ENCODE results near the gene FAM83D. TPM values are rescaled to one million over a fixed set of nuclear protein-coding genes. Genes with fewer than 3 reads are reported as not detected.

Gene FAM83D
- total and polyA plus RNA-seq, 8 donors: 0.06 to 0.38 (median 0.22) TPM; not detected in 1

DNA sequence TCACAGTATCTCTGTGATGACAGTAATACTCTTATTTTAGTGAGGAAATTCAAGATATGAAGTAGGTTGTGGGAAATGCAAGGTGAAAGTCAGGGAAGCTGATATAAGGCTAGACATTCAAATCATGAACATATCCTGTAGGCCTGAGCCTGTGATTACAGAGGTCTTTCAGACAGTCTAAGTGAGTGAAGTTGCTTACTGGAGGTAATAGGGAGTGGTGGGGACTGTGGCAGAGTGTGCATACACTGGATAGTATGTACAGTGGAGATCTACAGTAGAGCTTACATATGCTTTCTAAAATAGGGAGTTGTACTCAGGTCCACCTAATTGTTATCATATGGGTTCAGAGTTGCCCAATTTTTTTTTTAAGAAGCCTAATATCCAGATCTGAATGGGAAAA lies 39.0 kb downstream of the FAM83D start:
- Histone ChIP-seq H3K36me3 (peaks cover 0 to 12% (median 4%) of the 10 kb centered on the region in 3 donors), H3K9me3 (no peaks in the 10 kb centered on the region), H3K4me1 (peaks cover 0 to 9% (median 7%) of the 10 kb centered on the region in 3 donors), H3K4me3 (no peak overlapping the region), H3K27ac (no peak overlapping the region), H3K27me3 (no peaks in the 10 kb centered on the region)
- ATAC-seq (no peak), FAIRE-seq (no peak), DNase-seq (no peak)
- intact Hi-C loops (cut with DNase I): no loop called here
- TF ChIP-seq CTCF (IDR thresholded peaks at IDR 0.05): no peak

DNA sequence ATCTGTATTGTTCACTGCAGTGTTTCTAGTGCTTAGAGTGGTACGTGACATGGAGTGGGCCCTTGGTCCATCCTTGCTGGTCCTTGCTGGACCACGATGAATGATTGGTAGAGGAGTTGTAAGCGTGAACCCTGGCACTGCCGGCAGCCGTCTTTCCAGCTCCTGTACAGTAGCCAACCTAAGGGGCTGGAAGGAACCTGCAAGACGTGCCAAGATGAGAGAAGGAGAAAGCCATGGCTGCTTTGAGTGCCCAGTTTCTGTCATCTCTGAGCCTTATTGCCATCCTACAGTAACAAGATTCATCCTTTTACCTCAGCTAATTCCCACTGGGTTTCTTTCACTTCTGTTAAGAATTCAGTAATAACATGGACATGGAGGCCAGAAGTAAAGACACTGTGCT lies 41.9 kb downstream of the FAM83D start:
- Histone ChIP-seq H3K4me3 (no peak overlapping the region), H3K27ac (no peak overlapping the region), H3K9me3 (no peaks in the 10 kb centered on the region), H3K36me3 (peaks cover 0 to 15% (median 4%) of the 10 kb centered on the region in 3 donors), H3K27me3 (no peaks in the 10 kb centered on the region), H3K4me1 (peaks cover 0 to 6% (median 5%) of the 10 kb centered on the region in 3 donors)
- DNase-seq (no peak), FAIRE-seq (no peak), ATAC-seq (no peak)
- intact Hi-C loops (cut with DNase I): no loop called here
- WGBS, 2 donors: 85 to 91% methylated on average over 6 of the region's 6 CpGs
- TF ChIP-seq CTCF (IDR thresholded peaks at IDR 0.05): no peak

DNA sequence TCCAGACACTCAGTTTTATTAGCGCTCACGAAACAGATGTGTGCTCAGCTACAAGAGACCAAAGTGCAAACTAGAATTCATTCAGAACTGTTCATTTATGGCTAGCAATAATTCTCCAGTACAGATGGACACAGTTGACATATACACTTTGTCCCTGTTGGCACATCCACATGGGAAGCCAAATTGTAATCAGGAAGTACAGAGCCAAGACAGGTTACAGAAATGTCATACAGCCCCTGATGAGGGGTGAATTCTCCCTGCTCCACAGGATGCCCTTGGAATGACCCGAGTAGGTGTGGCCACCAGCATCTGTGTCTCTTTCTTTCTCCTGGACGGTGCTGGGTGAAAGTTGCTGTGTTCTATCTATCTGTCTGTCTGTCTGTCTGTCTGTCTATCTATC lies 43.5 kb downstream of the FAM83D start:
- TF ChIP-seq CTCF (IDR thresholded peaks at IDR 0.05): no peak
- H3K9me3 ChIP-seq: no peaks in the 10 kb centered on the region
- DNase-seq (no peak), ATAC-seq (peak in 1 of 4 donors; percentile 22), FAIRE-seq (no peak)
- no peak overlapping the region for H3K4me3 ChIP-seq
- no peak overlapping the region for H3K27ac ChIP-seq
- H3K27me3 ChIP-seq: no peaks in the 10 kb centered on the region
- peaks cover 0 to 15% (median 4%) of the 10 kb centered on the region in 3 donors for H3K36me3 ChIP-seq
- WGBS, 2 donors: 84 to 87% methylated on average over 4 of the region's 4 CpGs
- H3K4me1 ChIP-seq: no peaks in the 10 kb centered on the region
- intact Hi-C loops (cut with DNase I): no loop called here

DNA sequence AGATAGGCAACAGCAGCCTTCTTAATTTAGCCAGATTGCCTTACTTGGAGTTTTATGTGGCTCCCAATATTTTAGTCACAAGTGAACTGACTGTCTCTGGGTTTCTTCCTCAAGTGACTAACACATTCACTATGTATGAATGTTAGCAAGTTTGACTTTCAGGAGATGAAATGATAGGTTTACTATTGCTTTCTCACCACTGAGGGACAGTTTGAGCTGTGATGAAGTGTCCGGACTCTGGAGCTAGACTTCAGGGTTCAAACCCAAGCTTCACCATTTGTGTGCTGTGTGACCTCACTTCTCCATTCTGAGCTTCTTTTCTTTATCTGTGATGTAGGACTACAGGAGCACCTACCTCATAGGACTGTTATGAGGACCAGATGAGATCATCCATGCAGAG lies 44.1 kb downstream of the FAM83D start:
- no peak for TF ChIP-seq CTCF (IDR thresholded peaks at IDR 0.05)
- WGBS, 2 donors: 94 to 98% methylated on average over 1 of the region's 1 CpG
- DNase-seq (no peak), ATAC-seq (no peak), FAIRE-seq (no peak)
- Histone ChIP-seq H3K4me3 (no peak overlapping the region), H3K27me3 (no peaks in the 10 kb centered on the region), H3K27ac (no peak overlapping the region), H3K9me3 (no peaks in the 10 kb centered on the region), H3K36me3 (peaks cover 0 to 15% (median 4%) of the 10 kb centered on the region in 3 donors), H3K4me1 (no peaks in the 10 kb centered on the region)
- intact Hi-C loops (cut with DNase I): no loop called here

GRCh38 chr20:38973107-38973506 lies 46.9 kb downstream of the FAM83D start:
- H3K4me3 ChIP-seq: no peak overlapping the region
- FAIRE-seq (no peak), DNase-seq (no peak), ATAC-seq (no peak)
- no peak for TF ChIP-seq CTCF (IDR thresholded peaks at IDR 0.05)
- H3K36me3 ChIP-seq: peaks cover 0 to 15% (median 4%) of the 10 kb centered on the region in 3 donors
- no peak overlapping the region for H3K27ac ChIP-seq
- H3K4me1 ChIP-seq: no peaks in the 10 kb centered on the region
- no peaks in the 10 kb centered on the region for H3K9me3 ChIP-seq
- intact Hi-C loops (cut with DNase I): no loop called here
- no peaks in the 10 kb centered on the region for H3K27me3 ChIP-seq
